Measurements from ENCODE around the gene ERGIC2.
A peak's percentile ranks its signal among the peaks of the same experiment; 100 is the strongest.

ERGIC2 gene

GRCh38 chr12:29425722-29426121 lies 44.8 kb upstream of the ERGIC2 start:
- TF ChIP-seq CTCF (conservative IDR thresholded peaks at IDR 0.05; ENCODE audit: low read depth, low read length) = no peak
- DNase-seq (ENCODE audit: low read depth) = no peak
- H3K4me3 ChIP-seq (ENCODE audit: low read depth, low read length) = no peak overlapping the region

DNA sequence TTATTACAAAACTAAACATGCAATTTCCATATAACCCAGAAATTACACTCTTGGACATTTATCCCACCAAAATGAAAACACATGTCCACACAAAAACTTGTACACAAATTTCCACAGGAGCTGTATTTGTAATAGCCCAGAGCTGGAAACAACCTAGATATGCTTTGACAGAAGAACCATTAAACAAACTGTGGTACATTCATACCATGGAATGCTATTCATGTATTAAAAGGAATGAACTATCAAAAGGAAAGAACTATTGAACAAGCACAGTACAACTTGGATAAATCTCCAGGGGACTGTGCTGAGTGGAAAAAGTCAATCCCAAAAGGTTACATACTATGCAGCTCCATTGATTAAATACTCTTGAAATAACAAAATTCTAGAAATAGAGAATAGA lies 35.8 kb upstream of the ERGIC2 start:
- TF ChIP-seq CTCF (conservative IDR thresholded peaks at IDR 0.05; ENCODE audit: low read depth, low read length) = no peak
- H3K4me3 ChIP-seq (ENCODE audit: low read depth, low read length) = no peak overlapping the region
- no peak for DNase-seq (ENCODE audit: low read depth)

DNA sequence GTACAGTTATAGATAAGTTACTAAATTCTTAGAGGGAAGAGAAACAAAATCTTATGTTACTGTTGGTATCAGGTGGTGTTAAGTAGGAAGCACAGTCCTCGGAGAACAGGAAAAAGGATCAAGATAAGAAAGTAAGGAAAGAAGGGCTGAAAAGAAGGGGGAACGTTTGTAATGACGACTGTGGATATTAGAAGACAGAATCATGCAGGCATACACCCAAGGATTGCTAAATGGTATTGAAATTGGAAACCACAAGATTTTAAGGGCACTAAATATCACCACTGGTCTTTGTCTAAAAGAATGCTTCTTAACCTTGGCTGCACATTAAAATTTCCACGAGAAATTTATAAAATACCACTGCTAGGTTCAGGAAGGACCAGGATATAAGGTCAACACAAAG lies 34.1 kb upstream of the ERGIC2 start:
- H3K4me3 ChIP-seq (ENCODE audit: low read depth, low read length) = no peak overlapping the region
- no peak for TF ChIP-seq CTCF (conservative IDR thresholded peaks at IDR 0.05; ENCODE audit: low read depth, low read length)
- DNase-seq (ENCODE audit: low read depth) = peak; percentile 11

DNA sequence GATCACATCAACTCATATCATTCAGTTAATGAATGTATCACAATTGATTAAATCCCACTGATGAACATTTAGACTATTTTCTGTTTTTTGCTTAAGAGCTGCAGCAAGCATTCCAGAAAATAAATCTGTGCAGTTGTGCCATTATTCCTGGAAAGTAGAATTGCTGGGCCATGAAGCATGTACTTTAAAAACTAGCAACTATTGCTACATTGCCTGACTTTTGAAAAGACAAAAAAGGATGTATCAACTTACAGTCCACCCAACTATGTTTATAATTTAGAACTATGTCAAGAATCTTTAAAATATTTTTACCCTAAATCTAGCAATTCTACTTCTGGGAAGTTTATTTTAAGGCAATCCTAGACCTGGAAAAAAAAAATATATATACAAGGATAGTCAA lies 33.4 kb upstream of the ERGIC2 start:
- TF ChIP-seq CTCF (conservative IDR thresholded peaks at IDR 0.05; ENCODE audit: low read depth, low read length) = no peak
- no peak overlapping the region for H3K4me3 ChIP-seq (ENCODE audit: low read depth, low read length)
- DNase-seq (ENCODE audit: low read depth) = peak; percentile 39

DNA sequence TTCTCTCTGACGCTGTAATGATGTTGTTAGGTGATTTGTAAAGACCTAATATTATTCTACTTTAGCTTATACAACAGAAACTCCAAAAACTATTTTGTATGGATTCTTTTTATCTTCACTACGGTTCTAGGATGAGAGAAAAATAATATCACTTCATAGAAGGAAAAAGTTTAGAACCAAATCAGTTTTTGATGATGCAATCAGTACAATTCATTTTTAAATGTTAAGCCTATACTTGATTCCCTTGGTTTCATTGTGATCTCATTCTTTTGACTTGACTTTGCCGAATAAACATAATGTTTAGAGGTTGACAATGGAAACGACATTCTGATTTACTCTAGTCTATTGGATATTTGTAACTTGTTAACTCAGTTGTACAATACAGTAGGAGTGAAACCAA lies 24.6 kb upstream of the ERGIC2 start:
- DNase-seq (ENCODE audit: low read depth) = no peak
- H3K4me3 ChIP-seq (ENCODE audit: low read depth, low read length) = no peak overlapping the region
- no peak for TF ChIP-seq CTCF (conservative IDR thresholded peaks at IDR 0.05; ENCODE audit: low read depth, low read length)

- H3K4me3 ChIP-seq (ENCODE audit: low read depth, low read length) = no peak overlapping the region
- no peak for DNase-seq (ENCODE audit: low read depth)
- TF ChIP-seq CTCF (conservative IDR thresholded peaks at IDR 0.05; ENCODE audit: low read depth, low read length) = no peak
Measured at GRCh38 chr12:29403991-29404390, 23.0 kb upstream of the ERGIC2 start.

DNA sequence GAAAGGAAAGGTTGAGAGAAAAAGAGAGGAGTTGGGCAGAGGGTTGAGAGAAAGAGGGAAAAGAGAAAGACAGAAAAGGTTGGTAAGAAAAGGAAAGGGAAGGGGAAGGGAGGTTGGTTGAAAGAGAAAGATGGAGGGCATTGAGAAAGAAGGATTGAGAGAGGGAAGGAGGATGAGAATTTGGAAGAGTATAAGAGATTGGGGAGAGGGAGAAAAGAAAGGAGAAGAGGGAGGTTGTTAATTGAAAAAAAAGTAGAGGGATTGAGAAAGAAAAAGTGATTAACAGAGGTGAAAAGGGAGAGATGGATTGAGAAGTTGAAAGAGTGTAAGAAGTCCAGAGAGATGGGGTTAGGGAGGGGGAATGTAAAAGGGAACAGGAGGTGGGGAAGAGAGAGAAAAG lies 21.5 kb upstream of the ERGIC2 start:
- no peak for DNase-seq (ENCODE audit: low read depth)
- TF ChIP-seq CTCF (conservative IDR thresholded peaks at IDR 0.05; ENCODE audit: low read depth, low read length) = no peak
- no peak overlapping the region for H3K4me3 ChIP-seq (ENCODE audit: low read depth, low read length)
